Hematopoietic multipotent progenitor cell treated with erythropoietin and hydrocortisone succinate and interleukin-3 and kit ligand, for 15 days (in vitro differentiated cells): Measurements from ENCODE around the gene PGLYRP2.
"Not testable (repeated sequence)": the region's sequence is repeated elsewhere in the genome, so short reads cannot be mapped to it uniquely, and the experiment has no call there.

Experiments
- DNase-seq: peaks from one replicate; pipeline ENCODE4 v3.0.0-alpha.2; 2015; ENCODE audit warnings: low spot score

PGLYRP2 gene, protein sequence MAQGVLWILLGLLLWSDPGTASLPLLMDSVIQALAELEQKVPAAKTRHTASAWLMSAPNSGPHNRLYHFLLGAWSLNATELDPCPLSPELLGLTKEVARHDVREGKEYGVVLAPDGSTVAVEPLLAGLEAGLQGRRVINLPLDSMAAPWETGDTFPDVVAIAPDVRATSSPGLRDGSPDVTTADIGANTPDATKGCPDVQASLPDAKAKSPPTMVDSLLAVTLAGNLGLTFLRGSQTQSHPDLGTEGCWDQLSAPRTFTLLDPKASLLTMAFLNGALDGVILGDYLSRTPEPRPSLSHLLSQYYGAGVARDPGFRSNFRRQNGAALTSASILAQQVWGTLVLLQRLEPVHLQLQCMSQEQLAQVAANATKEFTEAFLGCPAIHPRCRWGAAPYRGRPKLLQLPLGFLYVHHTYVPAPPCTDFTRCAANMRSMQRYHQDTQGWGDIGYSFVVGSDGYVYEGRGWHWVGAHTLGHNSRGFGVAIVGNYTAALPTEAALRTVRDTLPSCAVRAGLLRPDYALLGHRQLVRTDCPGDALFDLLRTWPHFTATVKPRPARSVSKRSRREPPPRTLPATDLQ

DNA sequence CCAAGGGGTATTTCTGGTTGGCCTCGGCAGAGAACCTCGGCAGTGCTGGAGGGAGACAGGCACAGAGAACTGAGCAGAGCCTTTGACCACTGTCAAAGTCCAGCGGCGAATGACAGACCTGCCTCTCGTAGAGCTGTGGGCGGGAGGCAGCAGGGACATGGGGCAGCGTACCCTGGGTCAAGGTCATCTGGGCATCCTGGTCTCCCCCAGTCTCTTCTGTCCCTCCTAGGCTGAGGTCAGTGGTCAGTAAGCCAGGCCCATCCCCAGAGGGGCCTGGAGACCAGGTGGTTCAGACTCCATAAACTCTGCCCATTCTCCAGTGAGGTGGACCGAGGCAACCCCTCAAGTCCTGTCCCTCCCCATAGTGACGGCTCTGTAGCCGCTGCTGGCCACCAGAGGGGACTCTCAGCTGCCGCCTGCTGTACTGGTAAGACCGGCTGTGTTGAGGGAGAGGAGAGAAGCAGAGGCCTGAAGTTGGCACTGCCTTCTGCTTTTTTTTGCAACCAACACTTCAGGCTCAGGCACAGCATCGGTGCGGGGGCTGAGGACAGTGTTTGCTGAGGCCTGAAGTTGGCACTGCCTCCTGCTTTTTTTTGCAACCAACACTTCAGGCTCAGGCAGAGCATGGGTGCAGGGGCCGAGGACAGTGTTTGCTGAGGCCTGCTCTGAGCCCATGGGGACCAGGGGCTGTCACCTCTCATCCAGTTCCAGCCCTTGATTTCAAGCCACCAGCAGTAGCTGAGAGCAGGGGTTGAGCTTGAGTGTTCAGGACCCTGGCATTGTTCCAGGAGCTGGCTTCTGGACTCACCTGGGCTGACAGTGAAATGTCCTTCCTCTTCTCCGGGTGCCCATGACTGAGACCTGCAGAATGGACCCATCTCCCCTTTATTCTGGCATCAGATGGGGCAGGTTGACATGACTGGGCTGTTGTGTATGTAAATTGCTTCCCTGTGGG lies at the start of gene PGLYRP2:
PGLYRP2 (minus strand) TSS at position 111 of the 955 bp plus-strand sequence. CDS start 130 bp downstream, outside the sequence.
- no peak for DNase-seq

DNA sequence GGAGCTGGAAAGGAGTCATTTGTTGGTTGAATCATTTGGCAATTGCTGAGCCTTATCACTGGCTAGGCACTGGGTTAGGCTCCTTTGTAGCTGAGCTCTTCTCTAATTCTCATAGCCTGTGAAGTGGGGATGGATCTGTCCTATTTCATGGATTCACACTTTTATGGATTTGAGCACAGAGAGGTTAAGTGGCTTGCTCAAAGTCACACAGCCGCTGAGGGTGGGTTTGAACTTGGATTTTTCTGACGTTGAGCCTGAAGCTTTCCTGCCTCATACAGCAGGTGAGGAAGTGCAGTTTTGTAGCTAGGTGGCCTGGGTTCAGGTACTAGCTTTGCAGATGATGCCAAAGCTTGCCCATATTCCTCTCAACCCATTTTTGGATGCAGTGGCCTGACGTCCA lies 48.4 kb upstream of the PGLYRP2 start:
- DNase-seq = no peak

DNA sequence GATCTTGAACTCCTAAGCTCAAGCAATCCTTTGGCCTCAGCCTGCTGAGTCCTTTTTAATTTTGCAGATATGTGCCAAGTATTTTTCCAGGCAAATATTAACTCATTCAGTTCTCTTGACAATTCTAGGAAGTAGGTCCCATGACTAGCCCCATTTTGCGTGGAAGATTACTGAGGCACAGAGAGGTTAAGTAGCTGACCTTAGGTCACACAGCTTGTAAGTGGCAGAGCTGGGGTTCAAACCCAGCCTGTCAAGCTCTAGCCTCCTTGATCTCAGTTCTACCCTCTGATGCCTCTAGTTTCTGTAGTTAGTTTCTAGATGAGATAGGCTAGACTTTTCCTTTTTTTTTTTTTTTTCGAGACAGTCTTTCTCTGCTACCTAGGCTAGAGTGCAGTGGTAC lies 47.1 kb upstream of the PGLYRP2 start:
- DNase-seq = no peak

DNA sequence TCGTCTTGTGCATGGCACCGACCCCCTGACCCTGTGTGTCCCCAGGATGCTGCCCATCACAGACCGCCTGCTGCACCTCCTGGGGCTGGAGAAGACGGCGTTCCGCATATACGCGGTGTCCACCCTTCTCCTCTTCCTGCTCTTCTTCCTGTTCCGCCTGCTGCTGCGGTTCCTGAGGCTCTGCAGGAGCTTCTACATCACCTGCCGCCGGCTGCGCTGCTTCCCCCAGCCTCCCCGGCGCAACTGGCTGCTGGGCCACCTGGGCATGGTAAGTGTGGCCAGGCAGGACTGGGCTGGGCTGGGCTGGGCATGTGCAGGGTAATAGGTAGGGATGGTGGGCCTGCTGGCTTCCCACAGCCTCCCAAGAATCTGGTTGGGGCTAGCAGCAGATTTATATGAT lies 46.0 kb upstream of the PGLYRP2 start:
- DNase-seq = no peak

DNA sequence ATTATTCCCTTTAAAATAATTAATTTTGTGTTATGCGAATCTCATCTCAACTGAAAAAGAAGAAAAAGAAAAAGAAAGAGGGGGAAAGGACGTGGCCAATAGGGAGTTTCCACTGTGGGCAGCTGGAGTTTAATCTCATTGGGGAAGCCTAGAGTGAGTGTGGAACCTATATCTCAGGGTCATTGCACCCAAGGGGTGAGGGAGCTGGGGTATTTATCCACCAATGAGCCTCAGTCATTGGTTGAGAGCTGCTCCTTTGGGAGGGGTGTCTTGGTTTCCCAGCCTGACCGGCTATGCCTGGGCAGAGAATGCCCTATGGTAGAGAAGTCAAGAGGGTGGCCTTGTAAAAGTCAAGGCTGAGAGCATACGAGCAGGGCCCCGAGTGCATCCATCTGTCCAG lies 45.5 kb upstream of the PGLYRP2 start:
- DNase-seq = no peak

DNA sequence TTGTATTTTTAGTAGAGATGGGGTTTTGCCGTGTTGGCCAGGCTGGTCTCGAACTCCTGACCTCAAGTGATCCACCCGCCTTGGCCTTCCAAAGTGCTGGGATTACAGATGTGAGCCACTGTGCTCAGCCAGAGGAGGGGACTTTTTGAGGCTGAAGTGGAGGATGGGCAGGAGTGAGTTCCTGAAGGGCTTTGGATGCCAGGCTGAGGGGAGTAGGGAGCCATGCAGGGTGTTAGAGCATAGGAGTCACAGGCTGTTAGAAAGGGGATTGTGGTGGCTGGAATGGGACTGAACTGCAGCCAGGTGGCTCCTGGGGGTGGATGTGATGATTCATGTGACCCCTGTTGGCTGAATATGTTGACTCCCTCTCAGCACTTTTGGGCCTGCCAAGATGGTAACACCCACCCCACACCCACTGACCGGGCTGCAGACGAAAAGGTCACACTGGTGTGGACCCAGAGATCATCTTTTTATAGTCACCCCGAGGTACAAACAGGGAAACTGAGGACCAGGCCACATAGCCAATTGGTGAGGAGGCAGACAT lies 40.2 kb upstream of the PGLYRP2 start:
- DNase-seq = no peak

DNA sequence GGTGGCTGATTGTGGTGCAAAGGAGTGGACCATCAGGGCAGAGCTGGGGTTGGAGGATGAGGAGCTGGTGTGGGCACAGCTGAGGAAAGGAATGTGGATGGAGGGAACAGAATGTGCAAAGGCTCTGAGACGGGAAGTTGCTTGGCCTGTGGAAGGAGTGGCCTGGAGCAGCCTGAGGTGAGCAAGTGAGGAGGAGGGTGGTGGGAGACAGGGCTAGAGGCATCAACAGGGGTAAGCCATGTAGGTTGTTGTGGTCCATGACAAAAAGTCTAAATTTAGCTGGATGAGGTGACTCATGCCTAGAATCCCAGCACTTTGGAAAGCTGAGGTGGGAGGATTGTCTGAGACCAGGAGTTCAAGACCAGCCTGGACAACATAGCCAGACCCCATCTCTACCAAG lies 38.5 kb upstream of the PGLYRP2 start:
- DNase-seq = no peak

DNA sequence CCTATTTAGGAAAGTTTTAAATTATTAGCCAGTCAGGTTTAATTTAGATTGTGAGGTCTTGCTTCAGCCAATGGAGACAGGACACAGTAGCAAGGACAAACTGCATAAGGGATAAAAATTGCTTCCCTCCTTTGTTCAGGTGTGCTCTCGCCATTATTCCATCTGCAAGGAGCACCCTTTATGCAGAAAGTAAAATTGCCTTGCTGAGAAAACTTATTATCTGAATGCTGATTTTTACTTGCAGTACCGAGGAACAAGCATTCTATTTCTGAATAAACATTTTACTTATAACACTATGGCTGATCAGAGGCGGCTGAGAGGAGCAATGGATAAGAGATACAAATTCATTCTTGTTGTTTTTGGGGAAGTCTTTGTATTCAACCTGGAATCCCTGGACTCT lies 37.1 kb upstream of the PGLYRP2 start:
- DNase-seq = no peak

DNA sequence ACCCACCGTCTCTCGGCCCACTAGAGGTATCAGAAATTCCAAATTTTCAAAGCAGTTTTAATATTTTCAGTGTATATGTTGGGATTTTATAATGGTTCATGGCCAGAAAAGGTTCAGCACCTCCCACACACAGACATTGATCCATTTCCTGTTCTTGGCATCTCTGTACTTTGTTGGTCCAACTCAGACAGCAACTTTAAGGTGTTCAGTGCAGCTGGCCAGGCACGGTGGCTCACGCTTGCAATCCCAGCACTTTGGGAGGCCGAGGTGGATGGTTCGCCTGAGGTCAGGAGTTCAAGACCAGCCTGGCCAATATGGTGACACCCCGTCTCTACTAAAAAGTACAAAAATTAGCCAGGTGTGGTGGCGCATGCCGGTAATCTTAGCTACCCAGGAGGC lies 35.9 kb upstream of the PGLYRP2 start:
- DNase-seq = not testable (repeated sequence)

DNA sequence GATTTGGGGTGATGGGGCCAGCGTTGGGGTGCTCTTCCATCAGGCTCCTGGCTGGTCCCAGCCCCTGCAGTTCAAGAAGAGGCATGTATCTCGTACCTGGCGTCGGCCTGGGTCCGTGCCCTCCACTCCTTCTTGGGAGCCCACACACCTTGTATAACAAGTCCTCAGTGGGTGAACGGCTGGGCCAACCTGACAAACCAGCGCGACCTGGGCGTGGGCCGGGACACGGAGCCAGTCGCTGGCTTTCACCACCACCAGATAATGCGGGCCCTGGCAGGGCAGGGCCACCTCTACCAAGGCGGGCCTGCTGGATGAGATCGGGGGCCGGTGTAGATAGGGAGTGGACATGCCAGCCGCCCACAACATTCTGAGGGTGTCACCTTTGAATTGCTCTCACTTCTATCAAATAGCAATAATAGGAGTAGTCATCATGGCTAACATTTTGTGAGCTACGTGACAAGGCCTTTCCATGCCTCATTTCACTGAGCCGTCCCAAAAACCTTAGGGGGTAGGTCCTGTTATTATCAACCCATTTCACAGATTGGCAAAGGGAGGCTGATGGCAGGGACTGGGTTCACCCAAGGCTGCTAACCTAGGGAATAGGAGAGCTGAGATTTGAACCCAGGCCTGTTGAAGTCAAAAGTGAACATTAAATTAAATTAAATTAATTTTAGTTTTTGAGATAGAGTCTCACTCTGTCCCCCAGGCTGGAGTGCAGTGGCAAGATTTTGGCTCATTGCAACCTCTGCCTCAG lies 32.5 kb upstream of the PGLYRP2 start:
- DNase-seq = no peak

DNA sequence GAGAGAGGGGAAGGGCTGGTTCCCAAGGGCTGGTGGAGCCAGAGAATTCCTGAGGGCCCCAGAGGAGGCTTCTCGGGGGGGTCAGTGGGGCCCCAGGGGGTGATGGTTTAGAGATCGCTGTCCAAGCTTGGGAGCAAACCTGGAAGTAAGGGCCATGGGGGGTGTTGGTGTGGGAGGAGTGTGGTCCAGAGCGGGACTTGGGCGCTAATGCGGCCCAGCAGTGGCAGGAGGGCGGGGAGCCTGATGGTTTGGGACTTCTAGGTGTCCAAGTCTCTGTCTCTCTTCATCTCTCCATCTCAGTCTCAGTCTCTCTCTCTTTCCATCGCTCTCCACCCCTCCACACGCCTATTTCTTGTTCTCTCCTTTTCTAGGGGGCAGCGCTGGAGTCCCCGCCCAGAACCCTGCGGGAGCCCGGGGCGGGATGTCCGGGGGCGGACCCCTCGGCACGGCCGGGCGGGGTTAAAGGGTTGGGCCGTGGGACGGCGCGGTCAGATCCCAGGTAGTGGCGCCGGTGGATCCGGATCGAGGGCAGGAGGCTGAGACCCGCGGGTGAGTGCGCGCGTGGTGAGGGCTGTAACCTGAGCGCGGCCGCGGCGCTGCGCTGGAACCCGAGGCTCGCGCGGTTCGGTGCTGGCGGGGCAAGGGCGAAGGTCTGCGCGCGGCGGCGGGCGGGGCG lies 28.9 kb upstream of the PGLYRP2 start, which contains the start of gene CYP4F22:
CYP4F22 (plus strand) TSS at position 491 of the 676 bp plus-strand sequence. CDS start 16,812 bp downstream, outside the sequence.
- no peak for DNase-seq

DNA sequence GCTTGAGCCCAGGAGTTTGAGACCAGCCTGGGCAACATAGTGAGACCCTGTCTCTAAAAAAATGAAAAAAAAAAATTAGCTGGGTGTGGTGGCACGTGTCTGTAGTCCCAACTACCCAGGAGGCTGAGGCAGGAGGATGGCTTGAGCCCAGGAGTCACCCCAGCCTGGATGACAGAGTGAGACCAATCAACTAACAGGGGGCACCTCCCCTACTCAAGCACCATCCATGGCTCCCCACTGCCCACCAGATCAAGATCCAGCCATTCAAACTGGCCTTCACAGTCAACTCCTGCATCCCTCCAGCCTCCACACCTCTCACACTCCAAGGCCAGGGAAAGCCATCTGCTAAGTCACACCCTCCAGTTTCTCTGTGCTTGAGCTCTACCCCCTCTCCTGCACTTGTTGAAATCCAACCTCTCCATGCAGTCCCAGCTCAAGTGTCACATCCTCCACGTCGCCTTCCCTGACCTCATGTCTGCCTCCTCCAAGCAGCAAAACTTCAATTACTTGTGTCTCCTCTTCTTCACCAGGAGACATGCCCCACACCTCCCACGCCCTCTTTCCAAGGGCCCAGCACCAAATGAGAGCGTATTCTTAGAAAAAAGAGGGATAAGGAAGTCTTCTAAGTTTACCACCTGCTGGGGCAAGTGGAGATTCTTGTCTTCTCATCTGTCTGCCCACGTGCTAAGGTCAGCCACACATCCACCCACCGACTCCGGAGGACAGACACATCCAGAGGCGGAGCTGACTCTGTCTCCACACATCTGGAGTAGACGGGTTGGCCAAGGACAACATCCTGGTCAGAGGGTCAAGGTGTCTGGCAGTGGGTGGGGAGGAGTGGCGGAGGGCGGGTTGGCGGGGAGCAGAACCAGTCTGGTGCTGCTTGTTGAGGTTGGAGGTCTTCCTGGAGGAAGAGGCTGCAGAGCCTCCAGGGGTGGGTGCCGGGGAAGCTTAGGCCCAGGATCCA lies 28.1 kb upstream of the PGLYRP2 start:
- no peak for DNase-seq

DNA sequence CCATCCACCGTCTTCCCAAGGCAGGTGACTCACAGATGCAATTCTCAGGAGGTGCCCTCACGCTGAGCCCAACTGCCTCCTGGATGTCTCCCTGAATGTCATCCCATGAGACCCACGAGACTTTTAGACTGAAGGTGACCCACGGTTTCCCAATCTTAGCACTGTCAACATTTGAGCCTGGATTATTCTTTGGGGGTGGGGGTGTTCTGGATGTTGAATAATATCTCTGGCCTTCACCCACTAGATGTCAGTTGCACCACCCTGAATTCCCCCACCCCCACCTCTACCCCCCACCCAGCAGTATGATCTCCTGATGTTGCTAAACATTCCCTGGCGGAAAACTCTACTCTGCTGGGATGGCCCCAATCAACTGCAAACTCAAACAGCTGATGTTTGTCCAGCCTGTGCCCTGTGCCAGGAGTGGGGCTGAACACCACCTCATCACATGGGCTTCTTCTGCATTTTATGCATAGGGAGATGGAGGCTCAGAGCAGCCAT lies 26.8 kb upstream of the PGLYRP2 start:
- no peak for DNase-seq

DNA sequence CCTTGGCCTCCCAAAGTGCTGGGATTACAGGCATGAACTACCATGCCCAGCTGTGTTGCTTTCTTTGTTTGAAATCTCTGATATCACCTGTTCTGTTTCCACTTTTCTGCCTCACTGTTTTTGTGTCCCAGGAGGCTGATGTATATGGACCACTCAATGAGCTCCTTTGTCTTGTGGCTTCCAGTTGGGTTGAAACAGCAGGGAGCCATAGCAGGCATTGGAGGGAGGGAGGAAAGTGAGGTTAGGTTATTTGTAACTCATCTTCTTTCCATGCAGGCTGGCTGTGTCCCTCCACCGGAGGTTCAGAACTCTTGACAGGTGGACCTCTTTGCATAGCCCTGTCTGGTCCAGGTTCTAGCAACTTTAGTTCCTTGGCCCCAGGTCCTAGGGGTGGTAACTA lies 23.0 kb upstream of the PGLYRP2 start:
- DNase-seq = no peak

DNA sequence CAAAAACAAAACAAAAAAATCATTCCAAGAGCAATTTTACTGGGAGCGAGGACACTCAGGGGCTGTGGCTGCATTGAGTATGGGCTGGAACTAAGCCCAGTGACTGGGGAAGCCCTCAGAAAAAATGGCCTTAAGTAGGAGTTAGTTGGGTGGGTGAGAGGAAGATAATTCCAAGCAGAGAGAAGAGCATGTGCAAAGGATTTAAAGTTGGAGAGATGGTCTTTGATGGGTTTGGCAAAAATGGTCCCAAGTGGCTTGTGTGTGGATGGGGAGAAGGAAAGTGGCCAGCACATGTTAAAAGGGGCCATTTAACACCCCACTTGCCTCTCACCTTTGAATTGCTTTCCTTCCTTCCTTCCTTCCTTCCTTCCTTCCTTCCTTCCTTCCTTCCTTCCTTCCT lies 22.3 kb upstream of the PGLYRP2 start:
- no peak for DNase-seq

DNA sequence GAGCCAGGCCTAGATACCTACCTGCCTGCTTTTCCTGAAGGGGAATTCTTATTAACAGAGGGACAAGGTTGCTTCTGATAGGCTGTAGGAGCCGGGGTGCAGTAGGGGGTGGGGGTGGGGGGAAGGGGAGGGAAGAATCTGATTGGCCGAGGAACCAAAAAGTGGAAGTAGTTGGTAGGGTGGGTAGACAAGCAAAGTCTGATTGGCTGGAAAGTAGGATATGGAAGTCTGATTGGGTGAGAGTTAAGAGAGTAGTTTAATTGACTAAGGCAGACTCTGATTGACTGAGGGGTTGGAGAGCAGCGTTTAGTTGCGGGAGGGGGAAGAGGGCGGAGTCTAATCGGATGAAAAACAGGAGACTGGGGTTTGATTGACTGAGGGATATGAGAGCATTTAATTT lies 19.6 kb upstream of the PGLYRP2 start:
- DNase-seq = no peak

DNA sequence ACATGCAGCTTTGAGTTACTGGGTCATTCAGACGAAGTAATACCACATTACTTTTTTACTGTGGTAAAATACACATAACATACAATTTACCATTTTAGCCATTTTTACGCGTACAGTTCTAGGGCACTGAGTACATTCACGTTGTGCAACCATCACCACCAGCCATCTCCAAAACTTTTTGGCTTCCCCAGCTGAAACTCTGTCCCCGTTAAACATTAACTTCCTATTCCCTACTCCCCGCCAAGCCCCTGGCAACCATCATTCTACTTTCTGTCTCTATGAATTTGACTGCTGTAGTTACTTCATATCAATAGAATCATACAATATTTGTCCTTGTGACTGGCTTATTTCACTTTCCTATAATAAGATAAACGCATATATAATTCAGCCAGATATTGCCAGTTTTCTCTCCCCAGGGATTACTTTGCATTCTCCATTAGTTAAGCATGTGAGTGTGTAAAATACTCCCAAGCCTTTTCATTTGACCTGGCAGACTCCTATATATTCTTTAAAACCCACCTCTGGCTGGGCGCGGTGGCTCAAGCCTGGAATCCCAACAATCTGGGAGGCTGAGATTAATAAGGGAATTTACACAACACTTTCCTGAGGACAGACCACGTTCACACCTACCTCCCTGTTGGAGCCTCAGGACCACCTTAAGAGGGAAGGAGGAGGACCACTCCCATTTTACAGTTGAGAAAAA lies 19.0 kb upstream of the PGLYRP2 start:
- DNase-seq = no peak

DNA sequence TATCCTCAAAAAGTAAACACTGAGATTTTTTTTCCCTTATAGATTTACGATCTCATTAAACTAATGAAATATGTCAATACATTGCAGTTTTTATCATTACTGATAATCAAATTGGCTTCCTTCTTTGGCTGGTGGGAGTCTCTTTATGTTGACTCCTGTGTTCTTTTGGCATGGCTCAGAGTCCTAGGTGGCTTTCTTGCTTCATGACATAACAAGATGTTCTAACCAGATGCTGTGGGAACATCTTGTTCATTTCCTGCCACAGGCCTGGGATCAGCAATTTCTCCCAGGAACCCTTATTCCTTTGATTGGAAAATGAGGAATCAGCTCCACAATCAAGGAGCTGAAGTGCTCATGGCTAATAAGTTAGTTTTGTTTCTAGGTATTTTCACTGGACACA lies 15.8 kb upstream of the PGLYRP2 start:
- DNase-seq = no peak
